Naive thymus-derived CD4-positive, alpha-beta T cell (primary cell): ENCODE data around the gene CCDC88C. TPM values are rescaled to one million over a fixed set of nuclear protein-coding genes. Genes with fewer than 3 reads are reported as not detected.
A peak's percentile ranks its signal among the peaks of the same experiment; 100 is the strongest.

Source experiments
- ATAC-seq: fragments of 150-1000 bp; cut with Tn5 transposase; 2 replicates; pipeline ENCODE4 v1.10.0; 2021; ENCODE audit warnings: mild to moderate bottlenecking, moderate library complexity
- CTCF ChIA-PET: fragments of 350-600 bp; sonication (Branson Sonifier 250); formaldehyde crosslinking; loops from one replicate; lab custom pipeline; 2021; ENCODE audit warnings: antibody characterized with exemption; lab: Charles Lee
- POLR2A ChIA-PET: fragments of 350-600 bp; sonication (Branson Sonifier 250); formaldehyde crosslinking; loops from one replicate; lab custom pipeline; 2021; ENCODE audit warnings: antibody characterized with exemption, inconsistent platforms; lab: Charles Lee
- DNase-seq, 9 donors: peaks; one replicate each; pipeline versions ENCODE4 v3.0.0 to v3.0.0-alpha.2; 2020 to 2022; ENCODE audit warnings: mixed read lengths in 1 of 9
- H3K27ac ChIP-seq: one replicate; pipeline ENCODE4 v1.7.0; 2013; ENCODE audit warnings: mild to moderate bottlenecking, low read depth, low read length, moderate library complexity
- H3K27me3 ChIP-seq, 2 donors: one replicate each; pipeline ENCODE4 v1.7.0; 2013; ENCODE audit warnings: low read length in 2 of 2, mild to moderate bottlenecking in 2 of 2, moderate library complexity in 2 of 2; ENCODE audit not compliant: control insufficient read depth in 2 of 2, insufficient read depth in 2 of 2
- H3K36me3 ChIP-seq, 3 experiments: 1 replicate in 2 of 3; 2 replicates in 1 of 3; pipeline ENCODE4 v1.7.0; 2013; ENCODE audit warnings: low read length in 3 of 3, mild to moderate bottlenecking in 3 of 3, moderate library complexity in 1 of 3; ENCODE audit not compliant: insufficient read depth in 3 of 3, control insufficient read depth in 2 of 3
- H3K4me1 ChIP-seq, 2 donors: one replicate each; pipeline ENCODE4 v1.7.0; 2013; ENCODE audit warnings: low read length in 2 of 2, mild to moderate bottlenecking in 2 of 2, moderate library complexity in 1 of 2; ENCODE audit not compliant: control insufficient read depth in 2 of 2, insufficient read depth in 2 of 2
- H3K4me3 ChIP-seq: 2 replicates; pipeline ENCODE4 v1.7.0; 2013; ENCODE audit warnings: mild to moderate bottlenecking, low read length
- H3K9me3 ChIP-seq, 3 experiments: 1 replicate in 2 of 3; 2 replicates in 1 of 3; pipeline ENCODE4 v1.7.0; 2013; ENCODE audit warnings: low read length in 3 of 3; ENCODE audit not compliant: control insufficient read depth in 2 of 3
- H3K27ac Mint-ChIP-seq, 9 donors: one replicate each; pipeline ENCODE4 v1.8.0; 2020 to 2022; ENCODE audit warnings: mixed read lengths in 9 of 9, mild to moderate bottlenecking in 8 of 9, moderate library complexity in 5 of 9, inconsistent platforms in 2 of 9
- H3K27me3 Mint-ChIP-seq, 5 donors: one replicate each; pipeline ENCODE4 v1.8.0; 2021 to 2022; ENCODE audit warnings: mixed read lengths in 5 of 5, mild to moderate bottlenecking in 1 of 5
- H3K36me3 Mint-ChIP-seq, 5 donors: one replicate each; pipeline ENCODE4 v1.8.0; 2020 to 2022; ENCODE audit warnings: mixed read lengths in 5 of 5, mild to moderate bottlenecking in 3 of 5, inconsistent platforms in 1 of 5
- H3K4me1 Mint-ChIP-seq, 7 donors: one replicate each; pipeline ENCODE4 v1.8.0; 2020 to 2022; ENCODE audit warnings: mixed read lengths in 7 of 7, mild to moderate bottlenecking in 3 of 7, inconsistent platforms in 1 of 7
- H3K4me3 Mint-ChIP-seq, 10 donors: one replicate each; pipeline ENCODE4 v1.8.0; 2020 to 2022; ENCODE audit warnings: mild to moderate bottlenecking in 10 of 10, mixed read lengths in 10 of 10, moderate library complexity in 6 of 10, inconsistent platforms in 2 of 10
- H3K9me3 Mint-ChIP-seq, 11 donors: one replicate each; pipeline ENCODE4 v1.8.0; 2020 to 2022; ENCODE audit warnings: mixed read lengths in 11 of 11, mild to moderate bottlenecking in 4 of 11, inconsistent platforms in 1 of 11, moderate library complexity in 1 of 11
- intact Hi-C, 2 donors: fragments of 100-400 bp; cut with micrococcal nuclease; formaldehyde crosslinking; loops; one replicate each; pipeline ENCODE4 v1.15.1; 2023
- polyA plus RNA-seq, 2 donors: library from polyadenylated mRNA; unstranded; fragments of 300-500 nt; fragmentation: Illumina TruSeq; gene quantifications; one replicate each; pipeline ENCODE4 v1.2.3, GENCODE V29; 2021
- total RNA-seq, 6 experiments: library from RNA in 5 of 6; stranded (reverse) in 5 of 6; gene quantifications; 1 replicate in 5 of 6; 2 replicates in 1 of 6; pipeline ENCODE4 v1.2.3 and lab custom pipeline; 2021 to 2026

CCDC88C gene
- total and polyA plus RNA-seq, 7 experiments from 2014 or later: 23.6 to 324 (median 274) TPM

DNA sequence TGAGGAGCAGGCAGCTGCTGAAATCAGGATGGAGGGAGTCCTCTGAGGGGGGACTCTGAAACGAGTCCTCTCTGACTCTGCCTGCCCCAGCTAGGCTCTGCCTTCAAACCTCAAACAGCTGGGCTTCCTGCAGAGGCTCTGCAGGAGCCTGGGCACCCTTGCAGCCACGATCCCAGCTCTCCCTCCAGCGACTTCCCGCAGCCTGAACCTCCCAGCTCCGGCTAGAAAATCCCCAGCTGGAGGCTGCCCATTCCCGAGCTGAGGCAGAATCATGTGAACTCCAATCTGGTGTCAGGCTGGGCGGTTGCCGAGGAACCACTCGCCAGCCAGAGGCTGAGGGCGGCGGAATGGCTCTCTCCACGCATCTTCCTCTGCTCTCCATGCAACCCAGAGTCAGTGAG, 173.1 kb downstream of the CCDC88C start, which contains the start of gene GPR68:
Gene GPR68 (minus strand): TSS at position 204 of the 401 bp plus-strand sequence. CDS start 9,654 bp downstream, outside the sequence.
- Histone ChIP-seq H3K36me3 (no peaks in the 10 kb centered on the region), H3K9me3 (peaks cover 0 to 7% (median 0%) of the 10 kb centered on the region in 3 experiments), H3K4me1 (peaks cover 51 to 63% of the 10 kb centered on the region in 2 donors), H3K27me3 (no peaks in the 10 kb centered on the region), H3K4me3 (peak within 1 kb of the TSS; percentile 59), H3K27ac (peak within 1 kb of the TSS; percentile 89)
- intact Hi-C loops: loop anchor here (2.0 to 10.0 kb wide), 5 partner anchors 172 to 862 kb away; partner anchors contain the start of gene CCDC88C (in 1 of the 2)
- ChIA-PET POLR2A (interaction anchor here (0.6 to 7.2 kb wide), 14 partner anchors 8 to 183 kb away, joined by 3 to 103 read pairs (median 6); partner anchors contain the start of gene RPS6KA5), CTCF (interaction anchor here (0.8 to 1.7 kb wide), 6 partner anchors 12 to 171 kb away, joined by 3 to 7 read pairs (median 4); no protein-coding TSS in a partner anchor)
- peak in 2 of 9 donors; percentile 25 to 39 for DNase-seq
- Mint-ChIP-seq H3K27ac (peak within 1 kb of the TSS; percentile 79 to 100 (median 98)), H3K9me3 (peaks cover 0 to 20% (median 6%) of the 10 kb centered on the region in 11 donors), H3K4me1 (peaks cover 56 to 96% (median 89%) of the 10 kb centered on the region in 7 donors), H3K27me3 (no peaks in the 10 kb centered on the region), H3K4me3 (peak within 1 kb of the TSS; percentile 72 to 91 (median 82)), H3K36me3 (peaks cover 0 to 86% (median 12%) of the 10 kb centered on the region in 5 donors)
- ATAC-seq: no peak

DNA sequence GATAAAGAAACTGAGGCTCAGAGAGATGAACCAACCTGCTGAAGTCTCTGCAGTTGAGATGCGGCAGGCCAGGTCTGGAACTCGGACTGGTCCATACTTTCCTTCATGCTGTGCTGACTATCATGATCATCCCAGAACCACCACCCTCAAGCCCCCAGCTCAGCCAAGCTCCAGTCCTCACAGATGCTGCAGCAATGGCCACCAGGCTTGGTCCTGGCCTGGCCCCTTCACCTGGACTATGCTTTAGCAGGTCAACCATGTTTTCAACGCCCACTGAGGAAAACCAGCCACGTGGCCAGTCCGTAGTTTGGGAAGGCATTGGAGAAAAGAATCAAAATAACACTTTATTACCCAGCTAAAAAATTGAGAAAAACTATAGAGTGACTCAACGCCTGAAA, 174.5 kb downstream of the CCDC88C start:
- H3K4me3 Mint-ChIP-seq: peak overlapping the region; percentile 71 to 91 (median 82)
- Histone ChIP-seq H3K36me3 (no peaks in the 10 kb centered on the region), H3K27ac (peak overlapping the region; percentile 89), H3K4me1 (peaks cover 61 to 67% of the 10 kb centered on the region in 2 donors), H3K4me3 (peak overlapping the region; percentile 59), H3K9me3 (peaks cover 0 to 7% (median 0%) of the 10 kb centered on the region in 3 experiments), H3K27me3 (no peaks in the 10 kb centered on the region)
- H3K36me3 Mint-ChIP-seq: peaks cover 0 to 90% (median 12%) of the 10 kb centered on the region in 5 donors
- peaks cover 0 to 21% (median 6%) of the 10 kb centered on the region in 11 donors for H3K9me3 Mint-ChIP-seq
- intact Hi-C loops: loop anchor here (1.0 to 10.0 kb wide), 11 partner anchors 14 to 861 kb away; partner anchors contain the start of gene RPS6KA5 (in 1 of the 2)
- H3K27ac Mint-ChIP-seq: peak overlapping the region; percentile 79 to 100 (median 98)
- DNase-seq: no peak
- POLR2A ChIA-PET: interaction anchor here (0.6 to 7.2 kb wide), 22 partner anchors 9 to 859 kb away, joined by 3 to 103 read pairs (median 4); no protein-coding TSS in a partner anchor
- H3K4me1 Mint-ChIP-seq: peaks cover 65 to 98% (median 92%) of the 10 kb centered on the region in 7 donors
- CTCF ChIA-PET: interaction anchor here (1.0 to 2.6 kb wide), 5 partner anchors 8 to 66 kb away, joined by 3 to 7 read pairs (median 5); no protein-coding TSS in a partner anchor
- H3K27me3 Mint-ChIP-seq: no peaks in the 10 kb centered on the region
- no peak for ATAC-seq

GRCh38 chr14:91242635-91243034, 175.0 kb downstream of the CCDC88C start:
- H3K36me3 ChIP-seq: no peaks in the 10 kb centered on the region
- H3K27me3 ChIP-seq: no peaks in the 10 kb centered on the region
- peak overlapping the region; percentile 89 for H3K27ac ChIP-seq
- ATAC-seq: no peak
- intact Hi-C loops: loop anchor here (1.0 to 10.0 kb wide), 13 partner anchors 8 to 860 kb away; partner anchors contain the start of gene RPS6KA5 (in 1 of the 2)
- H3K4me3 ChIP-seq: peak overlapping the region; percentile 59
- H3K4me1 Mint-ChIP-seq: peaks cover 64 to 99% (median 92%) of the 10 kb centered on the region in 7 donors
- H3K9me3 ChIP-seq: peaks cover 0 to 7% (median 0%) of the 10 kb centered on the region in 3 experiments
- H3K4me3 Mint-ChIP-seq: peak overlapping the region; percentile 71 to 91 (median 82)
- peaks cover 61 to 68% of the 10 kb centered on the region in 2 donors for H3K4me1 ChIP-seq
- peaks cover 4 to 90% (median 12%) of the 10 kb centered on the region in 5 donors for H3K36me3 Mint-ChIP-seq
- DNase-seq: no peak
- CTCF ChIA-PET: interaction anchor here (0.6 to 2.6 kb wide), 6 partner anchors 8 to 212 kb away, joined by 3 to 7 read pairs (median 4); no protein-coding TSS in a partner anchor
- peaks cover 0 to 21% (median 5%) of the 10 kb centered on the region in 11 donors for H3K9me3 Mint-ChIP-seq
- no peaks in the 10 kb centered on the region for H3K27me3 Mint-ChIP-seq
- H3K27ac Mint-ChIP-seq: peak overlapping the region; percentile 79 to 100 (median 98)
- POLR2A ChIA-PET: interaction anchor here (1.0 to 7.2 kb wide), 11 partner anchors 8 to 108 kb away, joined by 3 to 103 read pairs (median 6); no protein-coding TSS in a partner anchor

DNA sequence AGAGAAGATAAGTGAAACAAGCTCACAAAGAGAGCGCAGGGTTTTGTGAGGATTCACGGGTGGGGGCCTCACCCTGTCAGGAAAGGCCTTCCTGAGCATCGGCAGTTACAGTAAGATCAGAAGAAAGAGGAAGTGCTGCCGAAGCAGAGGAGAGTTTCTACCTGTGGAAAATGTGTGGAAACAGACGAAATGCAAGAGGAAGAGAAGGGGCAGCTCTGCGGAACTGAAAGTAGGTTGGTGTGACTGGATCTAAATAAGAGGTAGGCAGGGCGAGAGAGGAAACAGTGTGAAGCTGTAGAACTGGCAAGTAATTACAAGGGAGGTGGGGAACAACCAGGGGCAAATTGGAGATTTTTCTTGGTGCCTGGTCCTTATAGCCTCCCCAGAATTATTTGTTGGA, 175.8 kb downstream of the CCDC88C start:
- Mint-ChIP-seq H3K4me1 (peaks cover 63 to 93% (median 88%) of the 10 kb centered on the region in 7 donors), H3K9me3 (peaks cover 0 to 16% (median 4%) of the 10 kb centered on the region in 11 donors), H3K36me3 (peaks cover 0 to 89% (median 8%) of the 10 kb centered on the region in 5 donors), H3K4me3 (peak overlapping the region; percentile 71 to 91 (median 84)), H3K27ac (peak overlapping the region; percentile 40 to 98 (median 90)), H3K27me3 (no peaks in the 10 kb centered on the region)
- H3K27me3 ChIP-seq: no peaks in the 10 kb centered on the region
- DNase-seq: peak in 2 of 9 donors; percentile 40 to 52
- no peak for ATAC-seq
- peaks cover 61 to 62% of the 10 kb centered on the region in 2 donors for H3K4me1 ChIP-seq
- no peaks in the 10 kb centered on the region for H3K36me3 ChIP-seq
- H3K27ac ChIP-seq: peak overlapping the region; percentile 61
- H3K4me3 ChIP-seq: peak overlapping the region; percentile 41
- peaks cover 0 to 7% (median 0%) of the 10 kb centered on the region in 3 experiments for H3K9me3 ChIP-seq
- ChIA-PET CTCF (interaction anchor here (1.2 to 2.6 kb wide), 3 partner anchors 12 to 65 kb away, joined by 3 to 7 read pairs (median 4); no protein-coding TSS in a partner anchor), POLR2A (interaction anchor here (0.6 to 7.2 kb wide), 5 partner anchors 10 to 76 kb away, joined by 3 to 103 read pairs (median 20); no protein-coding TSS in a partner anchor)
- intact Hi-C loops: loop anchor here (1.0 to 10.0 kb wide), 10 partner anchors 8 to 860 kb away; partner anchors contain the start of gene RPS6KA5 (in 1 of the 2)

- peaks cover 0 to 5% (median 0%) of the 10 kb centered on the region in 11 donors for H3K9me3 Mint-ChIP-seq
- ATAC-seq (no peak), DNase-seq (no peak)
- H3K4me1 Mint-ChIP-seq: peaks cover 49 to 80% (median 73%) of the 10 kb centered on the region in 7 donors
- Histone ChIP-seq H3K9me3 (no peaks in the 10 kb centered on the region), H3K4me1 (peaks cover 34 to 39% of the 10 kb centered on the region in 2 donors), H3K27ac (no peak overlapping the region), H3K27me3 (no peaks in the 10 kb centered on the region), H3K4me3 (no peak overlapping the region), H3K36me3 (no peaks in the 10 kb centered on the region)
- ChIA-PET POLR2A (interaction anchor here (1.6 kb wide), 1 partner anchor 11 kb away, joined by 6 read pairs; no protein-coding TSS in a partner anchor), CTCF (interaction anchor here (1.0 kb wide), 1 partner anchor 61 kb away, joined by 4 read pairs; no protein-coding TSS in a partner anchor)
- H3K4me3 Mint-ChIP-seq: peak overlapping the region in 3 of 10 donors; percentile 26 to 91 (median 36)
- peak overlapping the region in 6 of 9 donors; percentile 5 to 67 (median 41) for H3K27ac Mint-ChIP-seq
- peaks cover 0 to 84% (median 4%) of the 10 kb centered on the region in 5 donors for H3K36me3 Mint-ChIP-seq
- intact Hi-C loops: no loop called here
- H3K27me3 Mint-ChIP-seq: no peaks in the 10 kb centered on the region
Observed at GRCh38 chr14:91238661-91239060, 179.0 kb downstream of the CCDC88C start.

DNA sequence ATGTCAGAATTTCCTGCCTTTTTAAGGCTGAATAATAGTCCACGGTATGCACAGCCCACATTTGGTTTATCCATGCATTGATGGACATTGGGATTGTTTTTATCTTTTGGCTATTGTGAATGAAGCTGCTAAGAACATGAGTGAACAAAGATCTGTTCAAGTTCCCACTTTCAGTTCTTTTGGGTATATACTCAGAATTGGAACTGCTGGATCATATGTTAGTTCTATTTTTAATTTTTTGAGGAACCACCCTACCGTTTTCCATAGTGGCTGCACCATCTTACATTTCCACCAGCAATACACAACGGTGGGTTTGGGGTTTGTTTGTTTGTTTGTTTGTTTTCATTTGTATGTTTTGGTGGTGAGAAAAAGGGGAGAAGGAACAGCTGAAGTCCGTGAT, 179.5 kb downstream of the CCDC88C start:
- Histone ChIP-seq H3K4me1 (peaks cover 34 to 43% of the 10 kb centered on the region in 2 donors), H3K4me3 (no peak overlapping the region), H3K9me3 (no peaks in the 10 kb centered on the region), H3K27me3 (no peaks in the 10 kb centered on the region), H3K36me3 (no peaks in the 10 kb centered on the region), H3K27ac (no peak overlapping the region)
- Mint-ChIP-seq H3K9me3 (peaks cover 0 to 5% (median 0%) of the 10 kb centered on the region in 11 donors), H3K27ac (peak overlapping the region in 2 of 9 donors; percentile 12 to 44), H3K36me3 (peaks cover 0 to 82% (median 4%) of the 10 kb centered on the region in 5 donors), H3K27me3 (no peaks in the 10 kb centered on the region), H3K4me3 (no peak overlapping the region), H3K4me1 (peaks cover 43 to 79% (median 67%) of the 10 kb centered on the region in 7 donors)
- ATAC-seq (no peak), DNase-seq (no peak)
- intact Hi-C loops: no loop called here
- POLR2A ChIA-PET: interaction anchor here (1.6 kb wide), 1 partner anchor 12 kb away, joined by 6 read pairs; no protein-coding TSS in a partner anchor
- CTCF ChIA-PET: no interaction called here
